VCaP (cell line): ENCODE results near the gene FAS.

Experiments used
- H3K27ac ChIP-seq: fragments of 450-650 bp; 2 replicates; pipeline ENCODE4 v1.5.1; 2017
- CTCF ChIP-seq: fragments of 450-650 bp; conservative IDR thresholded peaks from 2 replicates; pipeline ENCODE4 v1.5.1; 2017; ENCODE audit warnings: mild to moderate bottlenecking, moderate library complexity

The FAS gene

GRCh38 chr10:88992921-88993524 is 2.4 kb downstream of the FAS start:
- TF ChIP-seq CTCF: no peak
- H3K27ac ChIP-seq: peak overlapping the region; percentile 99

DNA sequence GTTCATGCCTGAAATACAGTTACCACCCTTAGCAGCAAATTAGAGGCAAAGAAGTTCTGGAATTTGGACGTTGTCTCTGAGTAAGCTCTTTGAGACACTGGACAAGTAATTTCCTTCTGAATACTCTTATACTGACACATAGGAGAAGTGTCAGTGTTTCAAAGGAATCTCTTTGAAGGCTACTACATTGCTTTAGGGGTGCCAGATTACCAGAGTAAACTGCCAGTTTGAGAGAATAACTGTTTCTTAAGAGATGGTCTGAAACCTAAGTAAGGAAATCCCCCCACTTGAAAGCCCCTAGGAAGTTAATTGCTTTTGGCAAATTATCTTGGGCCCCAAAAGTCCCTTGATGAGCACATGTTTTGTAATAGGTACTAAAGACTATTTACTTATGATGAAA is 3.4 kb downstream of the FAS start:
- TF ChIP-seq CTCF: no peak
- H3K27ac ChIP-seq: peak overlapping the region; percentile 99

- peak overlapping the region; percentile 38; the same call in 1 of the 2 replicates for H3K27ac ChIP-seq
- no peak for TF ChIP-seq CTCF
Measured at GRCh38 chr10:88995156-88995876, 4.7 kb downstream of the FAS start.

DNA sequence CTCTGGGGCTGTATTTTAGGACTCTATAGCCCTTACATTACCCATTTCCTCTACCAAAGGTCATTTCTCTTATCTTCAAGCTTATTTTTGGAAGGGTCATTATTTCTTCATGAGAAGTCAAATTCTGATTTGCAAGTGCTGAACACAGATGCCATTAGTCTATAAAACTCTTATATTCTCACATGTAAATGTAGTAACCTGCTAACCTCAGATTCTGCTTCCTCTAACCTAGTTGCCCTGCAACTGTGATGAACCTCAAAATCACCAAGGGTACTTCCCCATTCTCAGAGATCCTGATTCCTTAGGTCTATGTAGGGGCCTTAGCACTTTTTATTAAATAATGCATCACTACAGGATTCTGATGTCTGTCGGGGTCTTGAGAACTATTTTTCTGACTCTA is 6.3 kb downstream of the FAS start:
- no peak for TF ChIP-seq CTCF
- H3K27ac ChIP-seq: no peak overlapping the region

GRCh38 chr10:88999625-89000024 is 9.0 kb downstream of the FAS start:
- H3K27ac ChIP-seq: no peak overlapping the region
- TF ChIP-seq CTCF: no peak

DNA sequence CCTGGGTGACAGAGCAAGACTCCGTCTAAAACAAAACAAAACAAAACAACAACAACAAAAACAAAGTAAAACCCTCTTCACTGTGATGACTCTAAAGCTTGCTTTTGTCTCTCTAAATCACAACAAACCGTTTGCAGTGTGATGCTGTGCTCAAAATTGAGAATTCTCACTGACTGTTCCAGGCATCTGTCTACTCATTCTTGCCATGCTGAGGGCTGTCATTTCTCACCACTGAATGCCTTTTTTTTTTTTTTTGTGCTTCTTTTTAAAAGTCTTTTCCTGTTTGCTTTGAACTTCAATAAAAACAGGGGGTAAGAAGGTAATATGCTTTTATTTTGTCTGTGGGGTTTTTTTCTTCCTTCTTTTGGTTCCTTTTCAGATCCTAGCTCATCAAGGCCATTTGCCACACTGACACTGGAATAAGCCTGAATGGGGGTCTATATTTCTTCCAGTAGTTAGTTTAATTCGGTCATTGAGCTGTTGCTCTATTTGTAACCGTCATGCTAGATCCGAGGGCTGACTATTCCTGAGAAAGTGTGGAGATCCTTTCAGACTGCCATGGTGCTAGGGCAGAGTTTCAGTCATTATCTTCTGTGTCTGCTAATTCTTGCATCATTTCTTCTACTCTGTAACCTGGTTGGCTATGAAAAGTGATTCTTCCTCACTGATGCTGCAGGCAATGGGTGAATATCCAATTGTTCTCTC is 10.6 kb downstream of the FAS start:
- TF ChIP-seq CTCF: no peak
- peak overlapping the region; percentile 65 for H3K27ac ChIP-seq

DNA sequence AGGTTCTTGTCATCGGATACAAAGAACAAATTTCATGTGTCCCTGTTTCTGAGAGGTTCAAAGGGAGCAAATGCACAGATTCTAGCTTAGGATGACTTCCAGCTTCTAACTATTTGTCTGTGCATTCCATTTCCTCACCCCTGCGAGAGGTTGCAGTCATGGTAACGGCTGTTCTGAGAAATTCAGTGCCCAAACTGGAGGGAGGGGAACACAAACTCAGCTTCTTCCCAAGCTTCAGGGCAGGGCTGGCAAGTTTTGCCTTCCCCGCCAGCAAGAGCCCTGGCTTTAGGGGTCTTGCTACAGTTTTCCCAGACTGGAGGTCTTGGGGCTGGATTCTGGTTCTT is 11.1 kb downstream of the FAS start:
- TF ChIP-seq CTCF: no peak
- peak overlapping the region; percentile 65 for H3K27ac ChIP-seq
